ENCODE results near the gene CREM.

Gene CREM

DNA sequence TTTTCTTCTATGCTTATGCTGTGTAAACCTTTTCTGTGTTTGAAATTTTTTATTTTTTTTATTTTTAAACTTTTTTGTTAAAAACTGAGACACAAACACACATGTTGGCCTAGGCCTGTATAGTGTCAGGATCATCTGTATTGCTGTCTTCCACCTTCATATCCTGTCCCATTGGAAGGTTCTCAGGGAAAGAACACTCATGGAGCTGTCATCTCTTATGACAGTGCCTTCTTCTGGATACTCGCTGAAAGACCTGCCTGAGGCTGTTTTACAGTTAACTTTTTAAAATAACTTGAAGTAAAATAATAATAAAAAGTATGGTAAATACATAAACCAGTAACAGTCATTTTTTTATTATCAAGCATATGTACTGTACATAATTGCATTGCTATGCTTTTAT is 34.1 kb downstream of the CREM start:
- H3K4me3 ChIP-seq (replicated peaks in 1 of 2; ENCODE audit: low read depth in 2 of 2, low read length in 2 of 2): no peak overlapping the region
- TF ChIP-seq, protein P1, sequence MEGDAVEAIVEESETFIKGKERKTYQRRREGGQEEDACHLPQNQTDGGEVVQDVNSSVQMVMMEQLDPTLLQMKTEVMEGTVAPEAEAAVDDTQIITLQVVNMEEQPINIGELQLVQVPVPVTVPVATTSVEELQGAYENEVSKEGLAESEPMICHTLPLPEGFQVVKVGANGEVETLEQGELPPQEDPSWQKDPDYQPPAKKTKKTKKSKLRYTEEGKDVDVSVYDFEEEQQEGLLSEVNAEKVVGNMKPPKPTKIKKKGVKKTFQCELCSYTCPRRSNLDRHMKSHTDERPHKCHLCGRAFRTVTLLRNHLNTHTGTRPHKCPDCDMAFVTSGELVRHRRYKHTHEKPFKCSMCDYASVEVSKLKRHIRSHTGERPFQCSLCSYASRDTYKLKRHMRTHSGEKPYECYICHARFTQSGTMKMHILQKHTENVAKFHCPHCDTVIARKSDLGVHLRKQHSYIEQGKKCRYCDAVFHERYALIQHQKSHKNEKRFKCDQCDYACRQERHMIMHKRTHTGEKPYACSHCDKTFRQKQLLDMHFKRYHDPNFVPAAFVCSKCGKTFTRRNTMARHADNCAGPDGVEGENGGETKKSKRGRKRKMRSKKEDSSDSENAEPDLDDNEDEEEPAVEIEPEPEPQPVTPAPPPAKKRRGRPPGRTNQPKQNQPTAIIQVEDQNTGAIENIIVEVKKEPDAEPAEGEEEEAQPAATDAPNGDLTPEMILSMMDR (IDR thresholded peaks at IDR 0.05; ENCODE audit: low read depth, low read length): no peak
- DNase-seq (ENCODE audit: low read depth in 2 of 2): no peak

DNA sequence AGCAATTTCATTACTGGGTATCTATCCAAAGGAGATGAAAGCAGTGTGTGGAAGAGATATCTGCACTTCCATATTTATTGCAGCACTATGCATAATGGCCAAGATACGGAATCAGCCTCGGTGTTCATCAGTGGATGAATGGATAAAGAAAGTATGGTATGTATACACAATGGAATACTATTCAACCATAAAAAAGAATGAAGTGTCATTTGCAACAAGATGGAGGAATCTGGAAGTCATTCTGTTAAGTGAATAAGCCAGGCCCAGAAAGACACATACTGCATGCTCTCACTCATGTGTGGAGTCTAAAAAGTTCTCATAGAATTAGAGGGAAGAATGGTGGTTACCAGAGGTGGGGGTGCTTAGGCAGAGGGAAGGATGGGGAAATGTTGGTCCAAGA is 35.3 kb downstream of the CREM start:
- no peak for DNase-seq (ENCODE audit: low read depth in 2 of 2)
- TF ChIP-seq, protein P1 (IDR thresholded peaks at IDR 0.05; ENCODE audit: low read depth, low read length): no peak
- no peak overlapping the region for H3K4me3 ChIP-seq (replicated peaks in 1 of 2; ENCODE audit: low read depth in 2 of 2, low read length in 2 of 2)

DNA sequence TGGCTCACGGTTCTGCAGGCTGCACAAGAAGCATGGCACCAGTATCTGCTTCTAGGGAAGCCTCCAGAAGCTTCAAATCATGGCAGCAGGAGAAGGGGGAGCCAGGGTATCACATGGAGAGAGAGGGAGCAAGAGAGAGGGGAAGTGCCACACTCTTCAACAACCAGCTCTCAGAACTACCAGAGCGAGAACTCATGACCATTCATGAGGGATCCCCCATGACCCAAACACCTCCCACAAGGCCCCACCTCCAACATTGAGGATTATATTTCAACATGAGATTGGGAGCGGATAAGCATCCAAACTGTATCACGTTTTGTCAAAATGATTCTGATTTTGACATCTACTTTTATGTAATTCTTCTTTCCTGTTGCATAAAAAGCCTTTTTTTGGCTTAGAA is 38.5 kb downstream of the CREM start:
- no peak overlapping the region for H3K4me3 ChIP-seq (replicated peaks in 1 of 2; ENCODE audit: low read depth in 2 of 2, low read length in 2 of 2)
- TF ChIP-seq, protein P1 (IDR thresholded peaks at IDR 0.05; ENCODE audit: low read depth, low read length): no peak
- no peak for DNase-seq (ENCODE audit: low read depth in 2 of 2)

- DNase-seq (ENCODE audit: low read depth in 2 of 2): no peak
- no peak overlapping the region for H3K4me3 ChIP-seq (replicated peaks in 1 of 2; ENCODE audit: low read depth in 2 of 2, low read length in 2 of 2)
- TF ChIP-seq, protein P1 (IDR thresholded peaks at IDR 0.05; ENCODE audit: low read depth, low read length): no peak
These were observed 39.2 kb downstream of the CREM start for GRCh38 chr10:35165811-35166210.

GRCh38 chr10:35166607-35167006 is 40.0 kb downstream of the CREM start:
- no peak for DNase-seq (ENCODE audit: low read depth in 2 of 2)
- TF ChIP-seq, protein P1 (IDR thresholded peaks at IDR 0.05; ENCODE audit: low read depth, low read length): no peak

GRCh38 chr10:35167342-35167741 is 40.7 kb downstream of the CREM start:
- TF ChIP-seq, protein P1 (IDR thresholded peaks at IDR 0.05; ENCODE audit: low read depth, low read length): no peak
- H3K4me3 ChIP-seq (replicated peaks in 1 of 2; ENCODE audit: low read depth in 2 of 2, low read length in 2 of 2): no peak overlapping the region
- no peak for DNase-seq (ENCODE audit: low read depth in 2 of 2)

More at GRCh38 chr10:35166607-35167006, 40.0 kb downstream of the CREM start:
- H3K4me3 ChIP-seq (replicated peaks in 1 of 2; ENCODE audit: low read depth in 2 of 2, low read length in 2 of 2): no peak overlapping the region

GRCh38 chr10:35172146-35172545 is 45.5 kb downstream of the CREM start:
- no peak overlapping the region for H3K4me3 ChIP-seq (replicated peaks in 1 of 2; ENCODE audit: low read depth in 2 of 2, low read length in 2 of 2)
- TF ChIP-seq, protein P1 (IDR thresholded peaks at IDR 0.05; ENCODE audit: low read depth, low read length): no peak
- DNase-seq (ENCODE audit: low read depth in 2 of 2): no peak

All from cardiac fibroblast (primary cell).